HepG2 (cell line): ENCODE measurements around the gene KAT14. TPM values are rescaled to one million over a fixed set of nuclear protein-coding genes. Genes with fewer than 3 reads are reported as not detected.

Experiments used
- ATAC-seq: fragments of 200-7000 bp; cut with Tn5 transposase; 3 replicates; pipeline ENCODE4 v1.9.1; 2020; ENCODE audit warnings: mild to moderate bottlenecking, moderate library complexity
- BruUV-seq: library from RNA; stranded (reverse); fragments of 400-500 nt; replicated peaks from 2 replicates; lab custom pipeline; 2021; lab: Mats Ljungman, UMichigan
- CTCF ChIA-PET: fragments of 300-600 bp; formaldehyde crosslinking; extraction: SDS; loops from one replicate; lab custom pipeline; 2021; ENCODE audit warnings: low total read pairs, inconsistent platforms, low intra/inter-chr PET ratio; lab: Yijun Ruan, JAX
- POLR2A ChIA-PET: fragments of 350-600 bp; sonication (Branson Sonifier 250); formaldehyde crosslinking; loops from one replicate; lab custom pipeline; 2020; ENCODE audit warnings: antibody characterized with exemption, inconsistent platforms; lab: Yijun Ruan, JAX
- DNase-seq: peaks from one replicate; pipeline ENCODE4 v3.0.0-alpha.2; 2015; ENCODE audit warnings: low spot score
- FAIRE-seq: peaks from 3 replicates; lab custom pipeline; 2011; peaks lifted over from hg19 to GRCh38; lab: Jason Lieb, UNC
- H2AFZ ChIP-seq: one replicate; pipeline ENCODE4 v1.6.1; 2011; ENCODE audit warnings: low read length, inconsistent platforms
- H3K27ac ChIP-seq: fragments of 300-600 bp; 3 replicates; pipeline ENCODE4 v1.8.0; 2011; ENCODE audit warnings: mixed run types, mild to moderate bottlenecking, mixed read lengths, low read length, inconsistent platforms; ENCODE audit not compliant: insufficient read depth; ENCODE audit errors: extremely low read length
- H3K27me3 ChIP-seq, 2 experiments: fragments of 200-600 bp in 1 of 2; 2 replicates in 1 of 2; 3 replicates in 1 of 2; pipeline versions ENCODE4 v1.6.0 to v1.8.0; 2011; ENCODE audit warnings: low read length in 2 of 2, mild to moderate bottlenecking in 2 of 2, moderate library complexity in 2 of 2, inconsistent platforms in 1 of 2; ENCODE audit not compliant: insufficient read depth in 2 of 2, control insufficient read depth in 1 of 2
- H3K36me3 ChIP-seq, 2 experiments: fragments of 200-600 bp in 1 of 2; replicated peaks in 1 of 2; 2 replicates in 1 of 2; 3 replicates in 1 of 2; pipeline versions ENCODE4 v1.5.1 to v1.8.0; 2011; ENCODE audit warnings: low read length in 2 of 2, inconsistent platforms in 1 of 2; ENCODE audit not compliant: insufficient read depth in 2 of 2, control insufficient read depth in 1 of 2
- H3K4me1 ChIP-seq: 2 replicates; pipeline ENCODE4 v1.5.1; 2012; ENCODE audit warnings: low read length, inconsistent platforms; ENCODE audit not compliant: insufficient read depth
- H3K4me2 ChIP-seq: 2 replicates; pipeline ENCODE4 v1.6.0; 2011; ENCODE audit warnings: low read depth, low read length, inconsistent platforms
- H3K4me3 ChIP-seq, 3 experiments: fragments of 200-600 bp in 1 of 3; sonication (generic), shearing (Covaris generic) in 1 of 3; replicated peaks in 1 of 3; 2 replicates each; pipeline ENCODE4 v1.5.1; 2011 to 2016; ENCODE audit warnings: low read length in 3 of 3, inconsistent platforms in 2 of 3, low read depth in 2 of 3, mild to moderate bottlenecking in 2 of 3, control low read depth in 1 of 3, mixed read lengths in 1 of 3; ENCODE audit not compliant: insufficient read depth in 1 of 3
- H3K79me2 ChIP-seq: one replicate; pipeline ENCODE4 v1.6.1; 2011; ENCODE audit warnings: low read length, inconsistent platforms; ENCODE audit not compliant: insufficient read depth
- H3K9ac ChIP-seq: 2 replicates; pipeline ENCODE4 v1.6.0; 2011; ENCODE audit warnings: mild to moderate bottlenecking, low read depth, low read length, inconsistent platforms; ENCODE audit not compliant: insufficient read depth
- H3K9me3 ChIP-seq: 2 replicates; pipeline ENCODE4 v1.5.1; 2012; ENCODE audit warnings: mild to moderate bottlenecking, low read length
- H4K20me1 ChIP-seq: 2 replicates; pipeline ENCODE4 v1.6.0; 2011; ENCODE audit warnings: inconsistent platforms, mild to moderate bottlenecking, low read length, moderate library complexity; ENCODE audit not compliant: insufficient read depth
- BCLAF1 ChIP-seq: fragments of 450-650 bp; IDR thresholded peaks from 2 replicates; pipeline ENCODE4 v1.6.1; 2017; ENCODE audit warnings: mild to moderate bottlenecking
- PAF1 ChIP-seq: IDR thresholded peaks from 2 replicates; pipeline ENCODE4 v1.6.1; 2016; ENCODE audit warnings: missing genetic modification reagents, missing compliant biosample characterization
- RFXAP ChIP-seq: sonication (generic); formaldehyde crosslinking; IDR thresholded peaks from 2 replicates; pipeline ENCODE4 v1.4.0; 2020; ENCODE audit warnings: missing genetic modification reagents, borderline replicate concordance
- TRIM24 ChIP-seq: sonication (generic); formaldehyde crosslinking; IDR thresholded peaks from 2 replicates; pipeline ENCODE4 v1.8.0; 2022; ENCODE audit warnings: mild to moderate bottlenecking, missing genetic modification reagents
- ZBTB21 ChIP-seq: sonication (generic); formaldehyde crosslinking; IDR thresholded peaks from 2 replicates; pipeline ENCODE4 v1.4.0; 2020; ENCODE audit warnings: missing genetic modification reagents
- ZNF232 ChIP-seq: sonication (generic); formaldehyde crosslinking; IDR thresholded peaks from 2 replicates; pipeline ENCODE4 v1.4.0; 2020; ENCODE audit warnings: missing genetic modification reagents, borderline replicate concordance
- ZNF33B ChIP-seq: sonication (generic); formaldehyde crosslinking; IDR thresholded peaks from 2 replicates; pipeline ENCODE4 v1.5.1; 2020; ENCODE audit warnings: mild to moderate bottlenecking, missing genetic modification reagents
- ZNF670 ChIP-seq: sonication (generic); formaldehyde crosslinking; IDR thresholded peaks from 2 replicates; pipeline ENCODE4 v1.8.0; 2022; ENCODE audit warnings: mild to moderate bottlenecking, missing genetic modification reagents, borderline replicate concordance
- ZNF775 ChIP-seq: sonication (generic); formaldehyde crosslinking; IDR thresholded peaks from 2 replicates; pipeline ENCODE4 v1.4.0; 2020; ENCODE audit warnings: missing genetic modification reagents, mild to moderate bottlenecking, moderate library complexity, borderline replicate concordance
- WGBS: methylation state at CpG from one replicate; pipeline ENCODE4 v1.1.6; 2017; ENCODE audit warnings: low lambda C conversion rate; 5-methylcytosine and 5-hydroxymethylcytosine counted together
- in situ Hi-C: cut with HindIII; loops from 2 replicates; pipeline ENCODE4 v1.10.0; 2017; ENCODE audit warnings: low pct_unique_long_range_greater_than_20kb; ENCODE audit not compliant: extremely low pct_ligation_motif_present
- intact Hi-C: fragments of 100-400 bp; cut with micrococcal nuclease; formaldehyde crosslinking; loops from one replicate; pipeline ENCODE4 v1.10.0; 2022; ENCODE audit not compliant: unreplicated experiment
- polyA plus RNA-seq, 8 experiments: library from polyadenylated mRNA; depleted of rRNA in 3 of 8; stranded (reverse) in 7 of 8; unstranded in 1 of 8; fragments of >200 nt; fragmentation: Illumina TruSeq in 4 of 8; extraction: Trizol in 4 of 8; gene quantifications; 2 replicates each; pipeline versions ENCODE4 v1.2.1 to v1.2.3, GENCODE V29; 2011 to 2016; ENCODE audit warnings: low read depth in 4 of 8, missing spikeins in 1 of 8, mixed read lengths in 1 of 8; ENCODE audit not compliant: insufficient read depth in 1 of 8
- total RNA-seq, 5 experiments: library from RNA; depleted of rRNA; stranded (reverse); fragments of >200 nt; fragmentation: Illumina TruSeq; extraction: Trizol; gene quantifications; 2 replicates each; pipeline ENCODE4 v1.2.3, GENCODE V29; 2016; ENCODE audit warnings: low read depth in 1 of 5

The KAT14 gene
- total and polyA plus RNA-seq, 2 of the 13 experiments (the other 11 are each of a cell fraction or from before 2014, with no cell fraction given) = 5.1 to 15.1 TPM

DNA sequence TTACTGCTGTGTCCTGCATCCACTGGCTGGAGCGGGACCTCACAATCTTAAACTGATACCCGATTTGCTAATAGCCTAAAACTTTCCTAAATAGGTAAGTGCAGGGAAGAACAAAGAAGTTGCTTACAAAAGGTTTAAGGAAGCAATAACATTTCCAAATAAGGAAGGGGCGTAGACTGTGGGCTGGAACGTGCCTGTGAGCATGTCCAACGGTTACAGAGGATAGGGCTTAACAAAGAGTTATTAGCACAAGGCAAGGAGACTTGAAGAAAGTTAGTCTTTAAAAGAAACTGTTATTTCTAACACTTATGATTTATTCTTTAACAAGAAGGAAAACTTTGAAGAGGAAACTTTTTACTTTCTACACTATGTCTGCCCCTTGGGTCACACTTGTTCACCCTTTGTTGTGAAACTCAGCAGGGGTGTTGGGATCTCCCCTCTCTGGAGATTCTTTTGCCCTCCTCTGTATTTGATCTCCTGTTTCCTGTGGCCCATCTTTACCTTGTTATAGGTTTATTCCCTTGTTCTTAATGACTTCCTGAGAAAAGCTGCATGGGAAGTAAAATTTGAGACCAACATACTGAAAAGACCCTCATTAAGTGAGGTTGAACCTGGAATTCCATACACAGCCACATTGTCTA lies 28.7 kb downstream of the KAT14 start:
- intact Hi-C loops = no loop called here
- TF ChIP-seq ZNF670 (CRISPR knock-in tag) (no peak), ZNF33B (no peak), RFXAP (no peak), PAF1 (CRISPR knock-in tag) (no peak), BCLAF1 (no peak), ZBTB21 (CRISPR knock-in tag) (no peak), TRIM24 (CRISPR knock-in tag) (no peak), ZNF232 (no peak), ZNF775 (CRISPR knock-in tag) (no peak)
- no peak for ATAC-seq
- H3K4me2 ChIP-seq = no peak overlapping the region
- H4K20me1 ChIP-seq = no peaks in the 10 kb centered on the region
- no peak overlapping the region for H3K27ac ChIP-seq
- H2AFZ ChIP-seq = no peak overlapping the region
- in situ Hi-C loops = no loop called here
- H3K79me2 ChIP-seq = no peaks in the 10 kb centered on the region
- H3K27me3 ChIP-seq = no peaks in the 10 kb centered on the region
- no peak overlapping the region for H3K4me3 ChIP-seq
- no peaks in the 10 kb centered on the region for H3K9me3 ChIP-seq
- H3K4me1 ChIP-seq = no peaks in the 10 kb centered on the region
- BruUV-seq = no TSS peak
- no peak for DNase-seq
- no peak for FAIRE-seq
- POLR2A ChIA-PET = no interaction called here
- H3K36me3 ChIP-seq = peaks cover 3 to 14% of the 10 kb centered on the region in 2 experiments; a peak in 4 of 5 replicates
- CTCF ChIA-PET = no interaction called here
- H3K9ac ChIP-seq = no peak overlapping the region
- WGBS = 87% methylated on average over 5 of the region's 5 CpGs
